GM19043 (cell line): ENCODE data around the gene AKNAD1.
"Not testable (repeated sequence)": the region's sequence is repeated elsewhere in the genome, so short reads cannot be mapped to it uniquely, and the experiment has no call there.

Experiments
- ATAC-seq: cut with Tn5 transposase; IDR thresholded peaks from one replicate; pipeline ENCODE4 v1.9.1; 2021; ENCODE audit warnings: low read depth; ENCODE audit not compliant: unreplicated experiment

AKNAD1 gene

GRCh38 chr1:108785880-108786279, 71.0 kb downstream of the AKNAD1 start:
- ATAC-seq, result no peak

DNA sequence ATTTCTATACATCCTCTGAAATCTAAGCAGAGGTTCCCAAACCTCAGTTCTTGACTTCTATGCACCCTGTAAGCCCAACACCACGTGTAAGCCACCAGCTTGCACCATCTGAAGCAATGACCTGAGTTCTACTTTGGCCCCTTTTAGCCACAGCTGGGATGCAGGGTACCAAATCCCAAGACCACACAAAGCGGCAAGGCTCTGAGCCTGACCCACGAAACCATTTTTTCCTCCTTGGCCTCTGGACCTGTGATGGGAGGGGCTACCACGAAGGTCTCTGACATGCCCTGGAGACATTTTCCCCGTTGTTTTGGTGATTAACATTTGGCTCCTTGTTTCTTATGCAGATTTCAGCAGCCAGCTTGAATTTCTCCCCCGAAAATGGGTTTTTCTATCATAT, 71.6 kb downstream of the AKNAD1 start:
- no peak for ATAC-seq

- ATAC-seq, result not testable (repeated sequence)
Observed at GRCh38 chr1:108781575-108781944, 75.3 kb downstream of the AKNAD1 start.

DNA sequence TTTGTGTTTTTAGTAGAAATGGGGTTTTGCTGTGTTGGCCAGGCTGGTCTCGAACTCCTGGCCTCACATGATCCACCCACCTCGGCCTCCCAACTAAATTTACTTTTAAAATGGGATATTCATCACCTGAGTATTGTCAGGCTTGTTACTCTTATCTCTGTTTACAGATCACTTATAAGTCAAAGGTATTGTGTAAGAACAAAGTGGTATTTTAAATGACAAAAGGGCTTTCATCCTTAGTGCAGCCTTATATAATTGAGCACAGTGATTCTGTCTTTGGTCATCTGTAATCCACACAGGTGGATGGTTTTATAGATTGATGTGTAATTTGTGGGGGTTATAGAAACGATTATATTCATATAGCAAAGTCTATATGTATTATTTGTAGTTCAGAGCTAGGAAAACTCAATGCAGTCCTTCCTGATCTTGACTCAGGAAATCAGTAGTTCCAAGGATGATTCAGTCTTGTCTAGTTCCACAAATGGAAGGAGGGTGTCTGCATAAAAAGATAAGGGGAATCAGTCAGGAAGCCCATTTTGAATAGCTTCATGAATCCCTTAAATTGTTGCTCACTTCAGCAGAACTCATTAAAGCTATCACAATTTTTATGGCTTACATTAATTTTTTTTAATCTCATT, 75.8 kb downstream of the AKNAD1 start:
- no peak for ATAC-seq

DNA sequence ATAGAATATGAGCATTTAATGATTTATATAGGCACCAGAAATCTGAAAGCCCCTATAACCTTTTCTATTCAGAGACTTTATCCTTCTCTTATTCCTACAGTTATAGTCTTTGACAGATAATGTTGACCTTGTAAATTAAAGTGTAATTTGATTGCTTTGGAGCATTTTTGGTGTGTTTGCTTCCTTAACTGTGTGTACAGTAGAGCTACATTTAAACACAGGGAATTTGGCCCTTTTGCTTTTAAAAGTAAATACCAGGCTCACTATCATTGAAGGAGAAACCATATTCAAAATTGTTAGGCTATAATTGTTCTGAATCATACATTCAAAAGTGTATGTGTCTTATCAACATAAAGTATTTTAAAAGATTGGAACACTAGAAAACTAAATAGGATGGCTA, 77.4 kb downstream of the AKNAD1 start:
- no peak for ATAC-seq

DNA sequence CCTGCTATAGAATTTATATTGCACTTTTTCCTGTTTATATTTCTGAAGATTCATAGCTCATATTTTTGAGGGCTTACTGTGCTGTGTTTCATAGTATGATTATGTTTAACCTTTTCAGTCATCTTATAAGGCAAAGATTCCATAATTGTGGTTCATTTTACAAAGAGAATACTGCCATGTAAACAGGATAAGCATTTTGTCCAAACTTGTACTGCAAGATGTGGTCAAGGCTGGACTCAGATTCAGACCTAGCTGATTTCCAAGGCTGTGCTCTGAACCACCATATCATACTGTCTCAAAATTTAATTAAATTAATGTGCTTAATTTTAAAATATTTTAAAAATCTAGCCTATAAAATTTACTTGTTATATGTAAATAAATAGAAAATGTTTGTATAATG, 79.1 kb downstream of the AKNAD1 start:
- no peak for ATAC-seq

DNA sequence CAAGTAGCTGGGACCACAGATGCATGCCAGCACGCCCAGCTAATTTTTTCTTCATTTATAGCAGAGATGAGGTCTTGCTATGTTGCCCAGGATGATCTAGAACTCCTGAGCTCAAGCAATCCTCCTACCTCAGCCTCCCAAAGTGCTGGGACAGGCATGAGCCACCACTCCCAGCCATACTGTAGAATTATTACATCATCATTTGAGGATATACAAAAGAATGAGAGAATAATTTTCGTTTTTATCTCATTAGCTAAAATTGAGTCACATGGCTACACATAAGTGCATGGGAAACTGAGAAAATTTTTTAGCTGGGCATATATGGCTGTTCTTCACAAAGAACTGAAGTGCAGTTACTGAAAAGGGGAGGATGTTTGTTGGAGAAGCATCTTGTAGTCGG, 89.2 kb downstream of the AKNAD1 start:
- ATAC-seq, result no peak

- ATAC-seq, result no peak
Observed at GRCh38 chr1:108767115-108767514, 89.8 kb downstream of the AKNAD1 start.
